Endothelial cell of umbilical vein (primary cell): ENCODE results near the gene TTC1. TPM values are rescaled to one million over a fixed set of nuclear protein-coding genes. Genes with fewer than 3 reads are reported as not detected.

Experiments
- BruUV-seq: library from RNA; stranded (reverse); fragments of 400-500 nt; replicated peaks from 2 replicates; lab custom pipeline; 2021; lab: Mats Ljungman, UMichigan
- CTCF ChIA-PET: fragments of 300-600, 350-600 bp; sonication (Branson Sonifier 250); formaldehyde crosslinking; loops from one replicate; lab custom pipeline; 2021; ENCODE audit warnings: antibody characterized with exemption, inconsistent platforms; lab: Charles Lee
- POLR2A ChIA-PET: fragments of 300-600, 350-600 bp; sonication (Branson Sonifier 250); formaldehyde crosslinking; loops from one replicate; lab custom pipeline; 2021; ENCODE audit warnings: antibody characterized with exemption, inconsistent platforms; lab: Charles Lee
- DNase-seq: peaks from one replicate; pipeline ENCODE4 v3.0.0-alpha.2; 2011; ENCODE audit warnings: low read depth, low spot score
- FAIRE-seq: peaks from 2 replicates; lab custom pipeline; 2011; peaks lifted over from hg19 to GRCh38; lab: Jason Lieb, UNC
- H2AFZ ChIP-seq: 2 replicates; pipeline ENCODE4 v1.6.0; 2012; ENCODE audit warnings: low read depth, low read length, control low read depth, inconsistent platforms
- H3K27ac ChIP-seq: 2 replicates; pipeline ENCODE4 v1.5.1; 2011; ENCODE audit warnings: low read depth, mild to moderate bottlenecking, control low read depth, low read length, moderate library complexity; ENCODE audit not compliant: insufficient read depth
- H3K27me3 ChIP-seq, 2 experiments: 2 replicates each; pipeline versions ENCODE4 v1.6.0 to v1.6.1; 2011; ENCODE audit warnings: low read length in 2 of 2, mixed read lengths in 1 of 2; ENCODE audit not compliant: control insufficient read depth in 2 of 2, insufficient read depth in 2 of 2
- H3K36me3 ChIP-seq, 2 experiments: 2 replicates in 1 of 2; 3 replicates in 1 of 2; pipeline ENCODE4 v1.5.1; 2011; ENCODE audit warnings: low read length in 2 of 2, mild to moderate bottlenecking in 1 of 2, moderate library complexity in 1 of 2; ENCODE audit not compliant: control insufficient read depth in 2 of 2, insufficient read depth in 2 of 2; ENCODE audit errors: extremely low read depth in 1 of 2
- H3K4me1 ChIP-seq: 3 replicates; pipeline ENCODE4 v1.5.1; 2011; ENCODE audit warnings: mild to moderate bottlenecking, low read length; ENCODE audit not compliant: control insufficient read depth, insufficient read depth; ENCODE audit errors: extremely low read depth
- H3K4me2 ChIP-seq: 2 replicates; pipeline ENCODE4 v1.6.1; 2011; ENCODE audit warnings: low read length, control low read depth, mixed read lengths; ENCODE audit not compliant: insufficient read depth
- H3K4me3 ChIP-seq, 3 experiments: fragments of 200-600 bp in 1 of 3; sonication (generic), shearing (Covaris generic) in 1 of 3; replicated peaks in 1 of 3; 2 replicates each; pipeline ENCODE4 v1.5.1; 2011 to 2016; ENCODE audit warnings: control low read depth in 3 of 3, low read length in 3 of 3, mild to moderate bottlenecking in 2 of 3, inconsistent platforms in 1 of 3, low read depth in 1 of 3, moderate library complexity in 1 of 3; ENCODE audit not compliant: insufficient read depth in 1 of 3
- H3K79me2 ChIP-seq: 2 replicates; pipeline ENCODE4 v1.6.0; 2012; ENCODE audit warnings: low read length, inconsistent platforms; ENCODE audit not compliant: control insufficient read depth, insufficient read depth
- H3K9ac ChIP-seq: replicated peaks from 2 replicates; pipeline ENCODE3; 2011; ENCODE audit warnings: low read length, control low read depth; ENCODE audit not compliant: insufficient read depth; ENCODE audit errors: extremely low read depth
- H3K9me1 ChIP-seq: replicated peaks from 3 replicates; pipeline ENCODE4 v1.6.0; 2011; ENCODE audit warnings: mild to moderate bottlenecking, low read length; ENCODE audit not compliant: control insufficient read depth, insufficient read depth; ENCODE audit errors: extremely low read depth
- H3K9me3 ChIP-seq: replicated peaks from 2 replicates; pipeline ENCODE4 v1.5.1; 2012; ENCODE audit warnings: low read length, inconsistent platforms; ENCODE audit not compliant: control insufficient read depth, insufficient read depth
- H4K20me1 ChIP-seq: replicated peaks from 2 replicates; pipeline ENCODE3; 2011; ENCODE audit warnings: mild to moderate bottlenecking, low read length; ENCODE audit not compliant: control insufficient read depth, insufficient read depth; ENCODE audit errors: extremely low read depth
- EZH2 ChIP-seq: IDR thresholded peaks from 2 replicates; pipeline ENCODE4 v1.6.1; 2012; ENCODE audit warnings: borderline replicate concordance, low read depth, mild to moderate bottlenecking, moderate library complexity, low read length, inconsistent platforms; ENCODE audit not compliant: severe bottlenecking
- FOS ChIP-seq: IDR thresholded peaks from 2 replicates; pipeline ENCODE4 v1.6.1; 2011; ENCODE audit warnings: mild to moderate bottlenecking, low read length, moderate library complexity, borderline replicate concordance; ENCODE audit not compliant: insufficient read depth
- GATA2 ChIP-seq: IDR thresholded peaks from 2 replicates; pipeline ENCODE4 v1.7.0; 2011; ENCODE audit warnings: low read depth, mild to moderate bottlenecking, moderate library complexity, mixed read lengths, low read length; ENCODE audit not compliant: insufficient read length, insufficient read depth
- JUN ChIP-seq: IDR thresholded peaks from 2 replicates; pipeline ENCODE4 v1.6.1; 2011; ENCODE audit warnings: borderline replicate concordance, low read depth; ENCODE audit not compliant: insufficient read length, insufficient read depth
- MYC ChIP-seq: IDR thresholded peaks from one replicate; pipeline ENCODE4 v1.6.1; 2011; ENCODE audit warnings: mild to moderate bottlenecking, low read depth, low read length
- POLR2A ChIP-seq: IDR thresholded peaks from 2 replicates; pipeline ENCODE4 v1.6.1; 2012; ENCODE audit warnings: low read depth, mild to moderate bottlenecking, control low read depth, low read length
- POLR2AphosphoS5 ChIP-seq: IDR thresholded peaks from 2 replicates; pipeline ENCODE4 v1.6.1; 2012; ENCODE audit warnings: low read depth, mild to moderate bottlenecking, control low read depth, low read length, moderate library complexity; ENCODE audit not compliant: insufficient read depth
- dilution Hi-C: fragments of 300-500 bp; cut with MboI; formaldehyde crosslinking; loops from one replicate; pipeline ENCODE4 v1.15.0; 2019; ENCODE audit warnings: low sequenced_read_pairs; ENCODE audit not compliant: extremely low pct_ligation_motif_present
- intact Hi-C: fragments of 100-400 bp; cut with micrococcal nuclease; formaldehyde crosslinking; loops from one replicate; pipeline ENCODE4 v1.10.0; 2022
- polyA plus RNA-seq, 4 experiments: library from polyadenylated mRNA; depleted of rRNA in 3 of 4; stranded (reverse) in 3 of 4; unstranded in 1 of 4; fragments of >200 nt; gene quantifications; 2 replicates each; pipeline versions ENCODE4 v1.2.1 to v1.2.3, GENCODE V29; 2011 to 2012; ENCODE audit warnings: missing spikeins in 1 of 4
- total RNA-seq: library from RNA; stranded (reverse); gene quantifications from 2 replicates; pipeline ENCODE4 v1.2.3, GENCODE V29; 2021
- TF ChIP-seq, protein P1 (sequence below), 2 donors: IDR thresholded peaks; 1 replicate in 1 of 2; 2 replicates in 1 of 2; pipeline ENCODE4 v1.5.1; 2011; ENCODE audit warnings: low read length in 2 of 2, mild to moderate bottlenecking in 2 of 2, moderate library complexity in 2 of 2, control low read depth in 1 of 2, inconsistent platforms in 1 of 2, low read depth in 1 of 2; ENCODE audit not compliant: insufficient read depth in 1 of 2; ENCODE audit errors: extremely low read depth in 1 of 2
- TF ChIP-seq, protein P2 (sequence below): IDR thresholded peaks from 2 replicates; pipeline ENCODE4 v1.6.1; 2011; ENCODE audit not compliant: insufficient read depth, insufficient read length

Gene TTC1
- total and polyA plus RNA-seq, 2 donors (not counting 3 experiments of a cell fraction or from before 2014, with no cell fraction given), result 23.9 to 62.6 TPM

DNA sequence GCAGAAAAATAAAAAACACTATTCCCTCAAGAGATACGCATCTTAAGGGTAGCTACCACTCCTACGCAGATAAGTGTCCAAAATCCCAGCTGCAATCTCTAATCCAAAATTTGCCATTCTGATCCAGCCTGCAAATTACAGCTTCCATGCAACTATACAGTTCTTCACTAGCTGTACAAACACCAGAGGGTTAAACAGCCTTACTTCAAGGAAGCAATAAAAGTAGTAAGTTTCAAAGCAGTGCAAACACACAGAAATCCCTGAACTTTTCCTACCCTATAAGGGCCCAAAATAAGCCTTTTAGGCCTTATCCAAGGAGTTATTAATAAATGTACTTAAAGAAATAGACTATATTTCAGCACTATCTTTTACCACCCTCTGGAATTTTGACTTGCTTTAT, 70.8 kb downstream of the TTC1 start:
- no peaks in the 10 kb centered on the region for H3K9me1 ChIP-seq
- FAIRE-seq (no peak), DNase-seq (no peak)
- no TSS peak for BruUV-seq
- CTCF ChIA-PET, result interaction anchor here (0.5 to 5.3 kb wide), 15 partner anchors 9 to 312 kb away, joined by 3 to 61 read pairs (median 4); no protein-coding TSS in a partner anchor
- no peak overlapping the region for H2AFZ ChIP-seq
- H4K20me1 ChIP-seq, result no peaks in the 10 kb centered on the region
- no peaks in the 10 kb centered on the region for H3K79me2 ChIP-seq
- POLR2A ChIA-PET, result no interaction called here
- no peaks in the 10 kb centered on the region for H3K27me3 ChIP-seq
- H3K9ac ChIP-seq, result no peak overlapping the region
- TF ChIP-seq, protein P1, sequence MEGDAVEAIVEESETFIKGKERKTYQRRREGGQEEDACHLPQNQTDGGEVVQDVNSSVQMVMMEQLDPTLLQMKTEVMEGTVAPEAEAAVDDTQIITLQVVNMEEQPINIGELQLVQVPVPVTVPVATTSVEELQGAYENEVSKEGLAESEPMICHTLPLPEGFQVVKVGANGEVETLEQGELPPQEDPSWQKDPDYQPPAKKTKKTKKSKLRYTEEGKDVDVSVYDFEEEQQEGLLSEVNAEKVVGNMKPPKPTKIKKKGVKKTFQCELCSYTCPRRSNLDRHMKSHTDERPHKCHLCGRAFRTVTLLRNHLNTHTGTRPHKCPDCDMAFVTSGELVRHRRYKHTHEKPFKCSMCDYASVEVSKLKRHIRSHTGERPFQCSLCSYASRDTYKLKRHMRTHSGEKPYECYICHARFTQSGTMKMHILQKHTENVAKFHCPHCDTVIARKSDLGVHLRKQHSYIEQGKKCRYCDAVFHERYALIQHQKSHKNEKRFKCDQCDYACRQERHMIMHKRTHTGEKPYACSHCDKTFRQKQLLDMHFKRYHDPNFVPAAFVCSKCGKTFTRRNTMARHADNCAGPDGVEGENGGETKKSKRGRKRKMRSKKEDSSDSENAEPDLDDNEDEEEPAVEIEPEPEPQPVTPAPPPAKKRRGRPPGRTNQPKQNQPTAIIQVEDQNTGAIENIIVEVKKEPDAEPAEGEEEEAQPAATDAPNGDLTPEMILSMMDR (IDR thresholded peaks at IDR 0.05; ENCODE audit: extremely low read depth in 1 of 2, insufficient read depth in 1 of 2, low read depth in 1 of 2, low read length in 2 of 2), result no peak
- TF ChIP-seq EZH2, result no peak
- TF ChIP-seq FOS, result no peak
- TF ChIP-seq, protein P2, sequence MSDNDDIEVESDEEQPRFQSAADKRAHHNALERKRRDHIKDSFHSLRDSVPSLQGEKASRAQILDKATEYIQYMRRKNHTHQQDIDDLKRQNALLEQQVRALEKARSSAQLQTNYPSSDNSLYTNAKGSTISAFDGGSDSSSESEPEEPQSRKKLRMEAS, result no peak
- no peak for TF ChIP-seq JUN
- TF ChIP-seq POLR2A, result no peak
- no peak for TF ChIP-seq POLR2AphosphoS5
- TF ChIP-seq GATA2, result no peak
- TF ChIP-seq MYC, result no peak
- H3K27ac ChIP-seq, result no peak overlapping the region
- intact Hi-C loops, result loop anchor here (2.0 to 5.0 kb wide), 2 partner anchors 193 to 311 kb away; no protein-coding TSS in a partner anchor
- no peak overlapping the region for H3K4me3 ChIP-seq
- H3K36me3 ChIP-seq, result peaks cover 0 to 2% of the 10 kb centered on the region in 2 experiments
- H3K9me3 ChIP-seq, result no peaks in the 10 kb centered on the region
- peaks cover 23% of the 10 kb centered on the region for H3K4me1 ChIP-seq
- no peak overlapping the region for H3K4me2 ChIP-seq
- dilution Hi-C loops, result no loop called here
